SU-DHL-6 (cell line): ENCODE results near the gene NKX6-2.

ENCODE experiments used
- H2AFZ ChIP-seq: fragments of 200-600 bp; sonication (generic); 2 replicates; pipeline ENCODE4 v1.6.1; 2014; ENCODE audit warnings: low read depth, mild to moderate bottlenecking, moderate library complexity, mixed read lengths, antibody characterized with exemption, low read length; ENCODE audit not compliant: severe bottlenecking
- H3F3A ChIP-seq: fragments of 200-600 bp; shearing (Covaris generic); 2 replicates; pipeline ENCODE4 v1.6.0; 2016; ENCODE audit warnings: antibody characterized with exemption, mild to moderate bottlenecking; ENCODE audit not compliant: insufficient read depth
- H3K27ac ChIP-seq: fragments of 200-600 bp; sonication (generic); 2 replicates; pipeline ENCODE4 v1.5.1; 2016; ENCODE audit warnings: low read depth, mild to moderate bottlenecking, low read length, moderate library complexity, mixed read lengths
- H3K27me3 ChIP-seq: fragments of 200-600 bp; sonication (generic), shearing (Covaris generic); 2 replicates; pipeline ENCODE4 v1.6.0; 2014; ENCODE audit warnings: mild to moderate bottlenecking, low read length
- H3K36me3 ChIP-seq: fragments of 200-600 bp; sonication (generic); 2 replicates; pipeline ENCODE4 v1.6.1; 2014; ENCODE audit warnings: mild to moderate bottlenecking, low read length, mixed read lengths
- H3K4me2 ChIP-seq: fragments of 300-600, 200-600 bp; shearing (Covaris generic), sonication (generic); 2 replicates; pipeline ENCODE4 v1.6.0; 2014; ENCODE audit warnings: low read length, low read depth, mild to moderate bottlenecking; ENCODE audit not compliant: poor library complexity, severe bottlenecking
- H3K4me3 ChIP-seq: fragments of 200-600 bp; sonication (generic); 2 replicates; pipeline ENCODE4 v1.5.1; 2014; ENCODE audit warnings: antibody characterized with exemption, low read length, mild to moderate bottlenecking, mixed read lengths; ENCODE audit not compliant: insufficient read depth, poor library complexity, severe bottlenecking
- H3K79me2 ChIP-seq: fragments of 200-600 bp; sonication (generic); 2 replicates; pipeline ENCODE4 v1.6.1; 2014; ENCODE audit warnings: mild to moderate bottlenecking, low read length, moderate library complexity; ENCODE audit not compliant: insufficient read depth
- H3K9ac ChIP-seq: fragments of 200-600 bp; sonication (generic); 2 replicates; pipeline ENCODE4 v1.7.0; 2014; ENCODE audit warnings: mild to moderate bottlenecking, low read length
- H3K9me2 ChIP-seq: fragments of 200-600 bp; sonication (generic); replicated peaks from 2 replicates; pipeline ENCODE4 v1.6.1; 2014; ENCODE audit warnings: low read length; ENCODE audit not compliant: insufficient read depth
- H3K9me3 ChIP-seq: fragments of 200-600 bp; sonication (generic); 2 replicates; pipeline ENCODE4 v1.6.1; 2014; ENCODE audit warnings: low read length, mixed read lengths; ENCODE audit not compliant: insufficient read depth
- H4K20me1 ChIP-seq: fragments of 200-600 bp; sonication (generic); 2 replicates; pipeline ENCODE4 v1.6.1; 2014; ENCODE audit warnings: low read depth, mild to moderate bottlenecking, antibody characterized with exemption, low read length, moderate library complexity, mixed read lengths
- EZH2phosphoT487 ChIP-seq: fragments of 200-600 bp; sonication (generic), shearing (Covaris generic); conservative IDR thresholded peaks from 2 replicates; pipeline ENCODE4 v1.6.1; 2018; ENCODE audit warnings: mild to moderate bottlenecking, antibody characterized with exemption, low read length, moderate library complexity, mixed read lengths
- TF ChIP-seq, protein P1 (sequence below): fragments of 200-600 bp; sonication (generic); IDR thresholded peaks from one replicate; pipeline ENCODE4 v1.5.1; 2017; ENCODE audit warnings: antibody characterized with exemption, mild to moderate bottlenecking, low read length, moderate library complexity; ENCODE audit not compliant: insufficient read depth, poor library complexity, severe bottlenecking

NKX6-2 gene

DNA sequence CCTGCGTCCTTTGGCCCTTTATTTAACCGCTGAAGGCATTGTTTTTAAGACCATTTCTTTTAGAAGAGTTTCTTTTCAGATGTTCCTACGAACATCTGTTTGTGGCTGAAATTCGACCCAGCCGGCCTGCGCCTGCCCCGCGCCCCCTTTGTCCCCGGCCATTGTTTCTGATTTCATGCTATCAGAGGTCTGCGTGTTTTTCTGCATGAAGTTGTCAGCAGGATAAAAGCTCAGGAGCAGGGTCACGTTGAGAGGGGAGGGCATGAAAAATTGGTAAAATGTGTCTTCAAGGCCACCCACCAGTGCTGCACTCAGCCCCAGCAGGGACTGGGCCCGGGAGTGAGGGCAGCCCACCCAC, 43.1 kb downstream of the NKX6-2 start:
- H4K20me1 ChIP-seq = no peaks in the 10 kb centered on the region
- no peak overlapping the region for H2AFZ ChIP-seq
- H3K4me2 ChIP-seq = no peak overlapping the region
- no peaks in the 10 kb centered on the region for H3K79me2 ChIP-seq
- H3K9me3 ChIP-seq = no peaks in the 10 kb centered on the region
- H3K4me3 ChIP-seq = no peak overlapping the region
- no peaks in the 10 kb centered on the region for H3K9me2 ChIP-seq
- no peak overlapping the region for H3K9ac ChIP-seq
- no peaks in the 10 kb centered on the region for H3K36me3 ChIP-seq
- no peak for TF ChIP-seq EZH2phosphoT487
- TF ChIP-seq, protein P1, sequence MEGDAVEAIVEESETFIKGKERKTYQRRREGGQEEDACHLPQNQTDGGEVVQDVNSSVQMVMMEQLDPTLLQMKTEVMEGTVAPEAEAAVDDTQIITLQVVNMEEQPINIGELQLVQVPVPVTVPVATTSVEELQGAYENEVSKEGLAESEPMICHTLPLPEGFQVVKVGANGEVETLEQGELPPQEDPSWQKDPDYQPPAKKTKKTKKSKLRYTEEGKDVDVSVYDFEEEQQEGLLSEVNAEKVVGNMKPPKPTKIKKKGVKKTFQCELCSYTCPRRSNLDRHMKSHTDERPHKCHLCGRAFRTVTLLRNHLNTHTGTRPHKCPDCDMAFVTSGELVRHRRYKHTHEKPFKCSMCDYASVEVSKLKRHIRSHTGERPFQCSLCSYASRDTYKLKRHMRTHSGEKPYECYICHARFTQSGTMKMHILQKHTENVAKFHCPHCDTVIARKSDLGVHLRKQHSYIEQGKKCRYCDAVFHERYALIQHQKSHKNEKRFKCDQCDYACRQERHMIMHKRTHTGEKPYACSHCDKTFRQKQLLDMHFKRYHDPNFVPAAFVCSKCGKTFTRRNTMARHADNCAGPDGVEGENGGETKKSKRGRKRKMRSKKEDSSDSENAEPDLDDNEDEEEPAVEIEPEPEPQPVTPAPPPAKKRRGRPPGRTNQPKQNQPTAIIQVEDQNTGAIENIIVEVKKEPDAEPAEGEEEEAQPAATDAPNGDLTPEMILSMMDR = no peak
- no peak overlapping the region for H3K27ac ChIP-seq
- no peaks in the 10 kb centered on the region for H3K27me3 ChIP-seq
- H3F3A ChIP-seq = no peaks in the 10 kb centered on the region

DNA sequence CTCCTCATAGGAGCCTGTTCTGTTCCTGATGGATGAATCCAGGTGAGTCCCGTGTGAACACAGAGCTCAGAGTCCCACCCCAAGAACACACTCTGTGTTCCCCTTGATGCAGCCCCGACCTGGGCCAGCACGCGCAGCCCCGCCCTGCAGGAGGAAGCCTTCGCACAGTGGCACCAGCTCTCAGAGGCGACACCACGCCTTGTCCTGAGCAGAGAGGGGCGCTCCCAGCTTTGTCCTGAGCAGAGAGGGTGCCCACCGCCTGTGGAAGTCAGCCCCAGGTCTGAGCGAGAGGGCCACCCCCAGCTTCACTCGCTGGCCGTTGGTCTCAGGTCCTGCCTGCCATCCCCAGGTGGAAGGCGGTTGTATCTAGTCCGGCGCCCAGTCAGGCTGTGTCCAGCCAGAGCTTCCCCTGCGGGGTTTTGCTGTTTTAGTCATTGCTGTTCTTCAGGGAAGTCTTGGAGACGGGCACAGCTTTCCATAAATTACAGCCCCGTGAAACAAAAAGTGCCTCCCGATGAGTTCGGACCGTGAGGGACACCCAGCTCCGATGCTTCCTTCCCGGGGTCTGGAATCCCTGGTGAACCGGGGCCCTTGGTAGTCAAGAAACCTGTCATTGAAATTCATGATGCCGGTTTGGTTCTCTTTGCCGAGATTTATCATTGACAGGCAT, 43.6 kb downstream of the NKX6-2 start:
- H2AFZ ChIP-seq = no peak overlapping the region
- no peak overlapping the region for H3K27ac ChIP-seq
- no peaks in the 10 kb centered on the region for H3K36me3 ChIP-seq
- no peaks in the 10 kb centered on the region for H4K20me1 ChIP-seq
- no peak overlapping the region for H3K4me3 ChIP-seq
- no peak overlapping the region for H3K4me2 ChIP-seq
- no peak overlapping the region for H3K9ac ChIP-seq
- TF ChIP-seq, protein P1 = no peak
- TF ChIP-seq EZH2phosphoT487 = no peak
- H3F3A ChIP-seq = no peaks in the 10 kb centered on the region
- H3K79me2 ChIP-seq = no peaks in the 10 kb centered on the region
- H3K27me3 ChIP-seq = no peaks in the 10 kb centered on the region
- no peaks in the 10 kb centered on the region for H3K9me2 ChIP-seq
- no peaks in the 10 kb centered on the region for H3K9me3 ChIP-seq

DNA sequence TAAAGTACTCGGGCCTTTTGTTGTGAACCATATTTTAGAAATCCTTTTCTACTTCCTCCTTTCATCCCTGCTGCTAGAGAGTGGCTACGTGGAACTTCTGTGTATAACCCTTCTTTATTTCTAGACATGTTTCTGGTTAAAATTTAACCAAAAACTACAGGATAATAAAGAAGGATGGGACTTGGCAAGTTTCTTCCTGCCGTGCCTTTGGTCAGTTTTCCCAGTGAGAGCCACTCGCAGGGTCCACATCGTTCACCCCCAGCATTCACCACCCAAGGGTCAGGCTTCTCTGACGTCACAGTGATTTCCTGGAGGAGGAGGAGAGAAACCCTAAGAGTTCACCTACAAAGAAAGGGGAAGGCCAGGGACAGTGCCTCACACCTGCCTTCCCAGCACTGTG, 45.4 kb downstream of the NKX6-2 start:
- H3K79me2 ChIP-seq = no peaks in the 10 kb centered on the region
- TF ChIP-seq, protein P1 = no peak
- no peak for TF ChIP-seq EZH2phosphoT487
- no peak overlapping the region for H2AFZ ChIP-seq

More for the DNA sequence above, 45.4 kb downstream of the NKX6-2 start:
- Histone ChIP-seq H3K4me2 (no peak overlapping the region), H3F3A (no peaks in the 10 kb centered on the region), H3K27me3 (no peaks in the 10 kb centered on the region), H3K27ac (no peak overlapping the region), H3K9me3 (no peaks in the 10 kb centered on the region), H3K4me3 (no peak overlapping the region), H4K20me1 (no peaks in the 10 kb centered on the region), H3K36me3 (no peaks in the 10 kb centered on the region), H3K9ac (no peak overlapping the region), H3K9me2 (no peaks in the 10 kb centered on the region)
